Activated CD4-positive, alpha-beta T cell treated with anti-CD3 and anti-CD28 coated beads for 48 hours (primary cell): ENCODE measurements around the gene EVPLL.
"Not testable (repeated sequence)": the region's sequence is repeated elsewhere in the genome, so short reads cannot be mapped to it uniquely, and the experiment has no call there.

Experiments
- DNase-seq: peaks from one replicate; pipeline ENCODE4 v3.0.0-alpha.2; 2020

EVPLL gene

GRCh38 chr17:18426639-18427038, 49.1 kb downstream of the EVPLL start:
- DNase-seq: not testable (repeated sequence)

GRCh38 chr17:18432206-18432605, 54.6 kb downstream of the EVPLL start:
- DNase-seq: not testable (repeated sequence)
